HG03280 (cell line): ENCODE results near the gene CD177.
"Not testable (repeated sequence)": the region's sequence is repeated elsewhere in the genome, so short reads cannot be mapped to it uniquely, and the experiment has no call there.

ENCODE experiments used
- ATAC-seq: cut with Tn5 transposase; IDR thresholded peaks from one replicate; pipeline ENCODE4 v1.9.1; 2021; ENCODE audit warnings: mild to moderate bottlenecking, moderate library complexity; ENCODE audit not compliant: unreplicated experiment

Gene CD177

DNA sequence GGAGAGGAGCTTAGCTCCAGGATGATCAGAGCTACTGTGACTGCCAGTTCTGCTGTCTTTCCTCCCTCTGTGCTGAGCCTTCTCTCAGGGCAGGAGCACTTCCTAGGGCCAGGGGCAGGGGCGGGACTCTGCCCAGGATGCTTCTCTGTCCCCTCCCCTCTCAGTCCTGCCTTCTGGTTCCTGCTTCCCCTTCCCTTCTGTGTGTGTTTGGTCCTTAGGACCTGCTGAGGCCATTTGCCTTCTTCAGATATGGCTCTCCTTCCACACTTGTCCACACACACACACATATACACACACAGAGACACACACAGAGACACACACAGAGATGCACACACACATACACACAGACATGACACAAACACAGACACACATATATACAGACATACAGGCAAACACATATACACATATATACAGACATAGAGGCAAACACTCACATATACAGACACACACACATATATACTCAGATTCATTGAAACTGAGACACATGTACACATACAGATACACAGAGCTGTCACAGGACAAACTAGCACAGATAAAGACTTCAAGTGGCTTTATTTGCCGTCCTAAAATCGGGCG, 22.0 kb upstream of the CD177 start:
- no peak for ATAC-seq

DNA sequence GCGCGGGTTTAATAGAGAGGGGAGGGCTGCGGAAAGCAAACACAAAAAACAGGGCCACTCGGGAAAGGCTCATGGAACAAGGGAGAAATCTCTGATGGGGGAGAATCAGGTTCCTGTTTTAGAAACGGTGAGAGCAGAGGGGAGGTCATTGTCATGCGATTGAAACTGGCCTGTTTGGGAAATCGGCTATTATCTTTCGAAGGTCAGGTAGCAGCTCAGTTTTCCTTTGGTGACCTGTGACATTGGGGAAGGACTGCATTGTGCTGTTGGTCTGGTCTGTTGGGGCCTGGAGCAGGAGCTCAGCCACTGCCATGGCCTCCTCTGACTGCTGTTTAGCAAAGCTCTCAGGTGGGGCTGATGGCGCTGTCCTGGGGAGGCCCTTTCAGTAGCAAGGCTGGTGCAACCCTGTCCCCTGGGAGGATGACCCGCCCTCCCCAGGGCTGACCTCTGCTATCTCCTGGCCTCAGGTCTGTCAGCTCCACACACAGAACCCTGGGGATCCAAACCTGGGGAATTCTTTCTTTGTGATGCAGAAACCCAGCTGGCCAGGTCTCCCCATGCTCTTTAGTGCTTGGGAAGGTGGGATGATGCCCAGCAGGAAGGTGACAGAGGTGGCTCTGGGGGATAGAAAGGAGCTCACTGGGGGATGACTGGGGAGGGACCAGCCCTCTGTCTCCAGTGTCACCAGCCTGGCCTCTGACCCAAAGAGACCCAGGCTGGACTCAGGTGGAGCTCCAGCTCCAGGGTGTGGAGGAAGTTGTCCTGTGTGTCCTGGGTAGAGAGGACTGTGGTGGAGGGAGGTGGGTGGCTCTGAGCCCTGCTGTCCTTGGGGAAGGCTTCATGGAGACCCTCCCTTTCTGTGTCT, 21.2 kb upstream of the CD177 start:
- no peak for ATAC-seq

DNA sequence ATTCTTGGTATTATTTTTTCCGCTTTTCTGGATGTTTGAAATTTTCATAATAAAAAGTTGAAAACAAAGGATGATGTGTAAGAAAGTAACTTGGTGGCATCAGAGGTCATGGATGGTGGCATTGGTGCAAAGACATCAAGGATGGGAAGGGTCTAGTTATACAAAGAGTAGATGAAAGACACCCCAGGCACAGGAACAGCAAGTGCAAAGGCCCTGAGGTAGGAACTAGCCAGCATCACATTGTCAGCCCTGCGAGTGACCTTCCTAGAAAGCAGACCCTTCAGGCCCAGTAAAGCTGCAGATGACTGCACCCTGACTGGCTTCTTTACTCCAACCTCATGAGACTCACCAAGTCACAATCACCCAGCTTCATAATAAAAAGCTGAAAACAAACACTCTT, 17.0 kb upstream of the CD177 start:
- ATAC-seq, result not testable (repeated sequence)

DNA sequence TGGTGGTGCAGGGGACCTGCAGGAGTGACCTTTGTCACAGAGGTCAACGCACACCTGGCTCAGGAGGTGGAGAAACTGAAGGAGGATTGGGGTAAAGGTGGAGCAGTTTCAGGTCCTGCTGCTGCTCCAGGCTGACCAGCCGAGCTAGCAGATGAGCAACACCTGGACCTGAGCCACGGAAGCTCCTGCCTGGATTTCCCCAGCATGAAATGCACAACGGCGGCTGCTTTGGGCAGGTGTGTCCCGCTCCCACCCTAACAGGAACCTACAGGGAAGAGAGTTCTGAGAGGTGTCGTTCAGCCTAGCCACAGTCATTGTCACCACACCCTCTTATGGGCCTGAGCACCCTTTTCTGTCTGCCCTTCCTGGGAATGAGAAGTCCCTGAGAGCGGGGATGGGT, 15.7 kb upstream of the CD177 start:
- ATAC-seq, result no peak

DNA sequence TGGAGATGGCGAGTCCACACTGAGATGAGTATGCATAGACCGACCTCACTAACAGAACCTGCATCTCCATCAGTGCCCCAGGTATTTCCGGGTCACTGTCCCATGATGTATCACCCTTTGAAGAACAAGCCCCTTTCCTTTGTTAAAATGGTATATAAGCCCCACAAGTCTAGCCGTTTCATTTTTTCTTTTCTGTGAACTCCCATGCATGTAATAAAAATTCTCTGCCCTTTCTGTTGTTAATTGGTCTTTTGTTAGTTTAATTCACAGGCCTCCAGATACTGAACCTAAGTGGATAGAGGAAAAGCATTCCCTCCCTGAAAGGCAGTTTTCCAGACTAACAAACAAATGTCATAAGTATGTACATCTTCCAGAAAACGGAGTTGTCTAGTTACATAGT, 15.0 kb upstream of the CD177 start:
- ATAC-seq, result no peak

DNA sequence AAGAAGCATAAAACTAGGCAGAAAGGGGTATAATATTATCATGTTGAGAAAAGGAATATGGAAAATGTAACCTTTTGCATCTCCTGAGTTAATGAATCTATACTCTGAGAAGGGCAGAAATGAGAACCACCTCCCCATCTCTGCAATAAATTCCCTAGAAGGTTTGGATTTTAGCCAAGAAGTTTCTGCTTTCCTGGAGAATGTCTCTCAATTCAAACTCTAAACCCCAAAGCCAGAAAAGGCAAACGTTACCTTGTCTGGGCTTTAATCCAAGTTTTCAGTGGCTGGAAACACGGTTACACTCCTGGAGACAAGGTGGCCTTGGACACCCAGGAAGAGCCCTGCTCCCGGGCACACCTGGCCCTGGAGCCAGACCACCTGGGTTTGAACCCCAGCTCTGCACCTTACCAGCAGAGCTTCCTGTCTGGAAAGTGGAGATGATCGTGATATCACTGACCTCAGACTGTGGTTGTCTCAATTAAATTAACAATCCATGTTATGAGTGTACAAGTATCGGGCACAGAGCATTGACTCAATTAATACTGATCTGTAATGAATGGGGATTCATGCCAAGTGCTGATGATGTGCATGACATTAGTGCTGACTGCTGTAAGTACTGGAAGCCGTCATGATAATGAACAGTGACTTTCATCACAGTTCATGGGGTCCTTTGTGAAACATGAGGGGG, 14.1 kb upstream of the CD177 start:
- ATAC-seq, result not testable (repeated sequence)

DNA sequence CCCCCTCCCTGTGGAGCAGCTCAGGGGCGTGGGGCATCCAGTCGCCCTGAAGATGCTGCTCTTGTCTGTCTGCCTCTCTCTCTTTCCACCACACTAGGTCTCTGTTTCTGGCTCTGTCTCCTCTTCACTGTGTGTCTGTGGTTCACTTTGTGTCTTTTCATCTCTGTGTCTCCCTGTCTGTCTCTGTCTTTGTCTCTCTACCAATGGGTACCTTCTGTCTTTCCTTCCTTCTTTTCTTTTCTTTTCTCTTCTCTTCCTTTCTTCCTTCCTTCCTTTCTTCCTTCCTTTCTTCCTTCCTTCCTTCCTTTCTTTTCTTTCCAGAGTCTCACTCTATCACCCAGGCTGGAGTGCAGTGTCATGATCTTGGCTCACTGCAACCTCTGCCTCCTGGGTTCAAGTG, 13.4 kb upstream of the CD177 start:
- ATAC-seq, result not testable (repeated sequence)

DNA sequence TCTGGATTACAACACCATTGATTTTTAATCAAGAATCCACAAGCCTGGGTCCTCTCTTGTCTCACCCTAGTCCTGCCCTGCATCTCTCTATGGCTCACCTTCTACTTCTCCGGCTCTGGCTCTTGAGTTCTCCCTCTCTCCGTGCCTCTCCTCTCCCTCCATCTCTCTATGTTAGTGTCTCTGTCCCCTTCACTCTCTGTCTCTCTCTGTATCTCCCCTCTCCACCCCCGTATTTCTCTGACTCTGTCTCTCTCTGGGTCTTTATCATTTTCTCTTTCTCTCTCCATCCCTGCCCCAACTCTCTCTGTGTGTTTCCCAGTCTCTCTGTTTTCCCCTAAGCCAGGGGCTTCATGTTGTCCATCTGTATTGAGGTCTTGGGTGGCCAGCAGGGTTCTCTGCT, 12.4 kb upstream of the CD177 start:
- ATAC-seq, result not testable (repeated sequence)

DNA sequence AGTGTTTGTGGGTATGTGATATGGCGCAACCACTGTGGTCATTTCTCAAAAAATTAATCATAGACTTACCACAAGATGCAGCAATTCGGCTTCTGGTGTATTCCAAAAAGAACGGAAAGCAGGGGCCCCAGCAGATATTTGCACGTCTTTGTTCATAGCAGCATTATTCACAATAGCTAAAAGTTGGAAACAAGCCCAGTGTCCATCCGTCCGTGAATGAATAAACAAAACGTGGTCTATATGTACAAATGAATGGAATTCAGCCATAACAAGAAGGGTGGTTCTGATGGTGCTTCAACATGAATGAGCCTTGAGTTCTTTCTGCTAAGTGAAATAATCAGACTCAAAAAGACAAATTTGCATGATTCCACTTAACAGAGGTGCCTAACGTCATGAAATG, 11.4 kb upstream of the CD177 start:
- ATAC-seq, result not testable (repeated sequence)

DNA sequence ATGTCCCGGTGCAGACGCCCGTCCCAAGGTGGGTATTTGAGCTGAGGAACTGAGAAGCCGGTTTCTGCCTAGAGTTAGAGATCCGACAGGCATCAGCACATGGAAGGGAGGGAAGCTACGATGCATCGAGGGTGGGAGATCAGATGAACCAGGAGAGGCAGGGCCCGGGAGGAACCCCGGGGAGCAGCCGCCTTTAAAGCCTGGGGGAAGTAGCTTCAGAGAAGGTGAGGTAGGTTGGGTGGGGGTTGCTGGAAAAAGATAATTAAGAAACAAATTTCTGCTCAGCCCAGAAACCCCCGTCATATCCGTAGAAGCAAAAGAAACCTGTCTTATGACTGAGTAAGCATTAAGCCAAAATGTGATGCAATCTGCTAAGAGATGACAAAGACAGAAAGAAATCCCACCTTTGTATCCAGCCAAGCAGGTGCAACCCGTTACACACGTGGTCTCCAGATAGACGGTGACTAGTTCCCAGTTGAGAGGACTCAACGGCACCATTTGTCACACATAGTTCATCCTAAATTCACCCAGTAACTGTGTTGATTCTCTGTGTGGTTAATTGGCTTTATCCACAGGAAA, 9.1 kb upstream of the CD177 start:
- ATAC-seq, result not testable (repeated sequence)

DNA sequence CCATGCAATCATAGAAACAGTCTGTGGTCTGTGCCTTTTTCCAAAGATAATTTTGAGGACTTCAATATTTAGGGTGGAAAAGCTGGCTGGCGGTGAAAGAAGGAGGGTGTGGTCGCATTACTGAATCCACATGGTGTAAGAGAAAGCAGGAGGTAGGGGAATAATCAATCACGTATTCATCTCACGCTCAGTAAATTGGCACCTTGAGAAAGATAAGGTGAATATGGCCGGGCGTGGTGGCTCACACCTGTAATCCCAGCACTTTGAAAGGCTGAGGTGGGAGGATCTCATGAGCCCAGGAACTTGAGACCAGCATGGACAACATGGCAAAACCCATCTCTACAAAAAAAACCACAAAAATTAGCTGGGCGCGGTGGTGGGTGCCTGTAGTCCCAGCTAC, 3.7 kb upstream of the CD177 start:
- ATAC-seq, result not testable (repeated sequence)

DNA sequence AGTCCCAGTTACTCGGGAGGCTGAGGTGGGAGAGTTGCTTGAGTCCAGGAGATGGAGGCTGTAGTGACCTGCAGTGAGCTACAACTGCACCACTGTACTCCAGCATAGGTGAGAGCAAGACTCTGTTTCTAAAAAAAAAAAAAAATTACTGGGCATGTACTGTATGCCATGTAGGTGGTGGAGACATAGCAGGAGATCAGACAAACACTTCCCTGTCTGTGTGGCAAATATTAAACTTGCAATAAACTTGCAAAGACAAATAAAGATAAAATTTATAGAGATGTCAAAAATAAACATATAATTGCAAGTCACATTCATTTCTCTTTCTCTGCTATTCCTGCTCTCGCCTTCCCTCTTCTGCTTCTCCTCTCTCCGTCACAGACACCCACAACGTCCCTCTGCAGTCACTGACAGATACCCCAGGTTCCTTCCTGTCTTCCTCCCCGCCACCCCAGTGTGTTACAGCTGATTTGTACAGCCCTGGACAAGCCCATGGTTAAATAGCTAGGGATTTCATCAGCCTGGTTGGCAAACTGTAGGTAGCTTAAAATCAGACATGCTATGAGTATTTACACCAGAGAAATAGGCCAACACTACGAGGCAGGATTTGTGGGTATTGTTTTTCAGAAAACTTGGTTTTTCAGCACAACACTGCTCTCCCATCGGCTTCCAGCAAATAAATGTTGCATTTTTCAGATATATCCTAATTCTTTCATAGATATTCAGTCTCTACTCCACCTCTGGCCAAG, 1.3 kb upstream of the CD177 start:
- no peak for ATAC-seq

DNA sequence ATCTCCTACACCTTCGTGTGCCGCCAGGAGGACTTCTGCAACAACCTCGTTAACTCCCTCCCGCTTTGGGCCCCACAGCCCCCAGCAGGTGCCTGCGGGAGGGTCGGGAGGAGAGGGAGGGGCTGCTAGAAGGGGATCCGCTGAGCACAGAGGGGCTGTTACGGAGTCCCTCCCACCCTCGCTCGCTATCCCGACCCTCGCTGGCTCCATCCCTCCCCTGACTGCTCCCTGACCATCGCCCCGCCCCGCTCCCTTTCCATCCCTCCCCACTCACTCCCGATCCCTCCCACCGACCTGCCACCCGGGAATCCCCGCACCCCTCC, 780 bp downstream of the CD177 start:
- no peak for ATAC-seq

DNA sequence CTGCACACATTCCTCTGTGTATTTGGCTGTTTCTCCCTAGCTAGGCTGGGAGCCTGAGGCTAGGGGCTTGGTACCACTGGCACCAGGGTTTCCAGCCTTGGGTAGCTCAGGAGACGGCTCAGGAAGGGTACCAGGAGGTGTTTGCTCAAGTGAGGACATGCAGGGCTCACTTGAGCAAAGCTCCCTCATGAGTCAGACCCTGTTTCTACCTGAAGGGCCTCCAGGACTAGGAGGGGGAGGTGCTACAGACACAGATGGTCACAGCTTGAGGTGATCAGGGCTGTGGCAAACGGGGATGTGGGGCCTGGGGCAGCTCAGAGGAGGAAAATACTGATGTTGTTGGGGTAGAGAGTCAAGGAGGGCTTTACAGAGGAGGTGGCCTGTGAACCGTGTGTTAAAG, 3.3 kb downstream of the CD177 start:
- not testable (repeated sequence) for ATAC-seq

DNA sequence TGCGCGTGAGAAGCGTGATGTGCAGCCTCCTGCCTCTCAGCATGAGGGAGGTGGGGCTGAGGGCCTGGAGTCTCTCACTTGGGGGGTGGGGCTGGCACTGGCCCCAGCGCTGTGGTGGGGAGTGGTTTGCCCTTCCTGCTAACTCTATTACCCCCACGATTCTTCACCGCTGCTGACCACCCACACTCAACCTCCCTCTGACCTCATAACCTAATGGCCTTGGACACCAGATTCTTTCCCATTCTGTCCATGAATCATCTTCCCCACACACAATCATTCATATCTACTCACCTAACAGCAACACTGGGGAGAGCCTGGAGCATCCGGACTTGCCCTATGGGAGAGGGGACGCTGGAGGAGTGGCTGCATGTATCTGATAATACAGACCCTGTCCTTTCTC, 8.7 kb downstream of the CD177 start:
- no peak for ATAC-seq

DNA sequence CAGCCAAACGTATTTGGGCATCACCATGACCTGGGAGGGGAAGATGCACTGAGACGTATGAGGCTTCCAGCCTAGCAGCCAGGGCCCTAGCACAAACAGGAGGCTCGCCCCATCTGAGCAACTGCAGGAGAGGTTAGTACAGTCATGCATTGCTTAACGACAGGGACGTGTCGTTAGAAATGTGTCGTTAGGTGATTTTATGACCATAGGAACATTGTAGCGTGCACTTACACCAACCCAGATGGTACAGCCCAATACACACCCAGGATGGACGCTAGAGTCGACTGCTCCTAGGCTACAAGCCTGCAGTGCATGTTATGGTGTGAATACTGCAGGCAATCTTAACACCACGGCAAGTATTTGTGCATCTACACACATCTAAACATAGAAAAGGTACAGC, 9.3 kb downstream of the CD177 start:
- ATAC-seq, result no peak

DNA sequence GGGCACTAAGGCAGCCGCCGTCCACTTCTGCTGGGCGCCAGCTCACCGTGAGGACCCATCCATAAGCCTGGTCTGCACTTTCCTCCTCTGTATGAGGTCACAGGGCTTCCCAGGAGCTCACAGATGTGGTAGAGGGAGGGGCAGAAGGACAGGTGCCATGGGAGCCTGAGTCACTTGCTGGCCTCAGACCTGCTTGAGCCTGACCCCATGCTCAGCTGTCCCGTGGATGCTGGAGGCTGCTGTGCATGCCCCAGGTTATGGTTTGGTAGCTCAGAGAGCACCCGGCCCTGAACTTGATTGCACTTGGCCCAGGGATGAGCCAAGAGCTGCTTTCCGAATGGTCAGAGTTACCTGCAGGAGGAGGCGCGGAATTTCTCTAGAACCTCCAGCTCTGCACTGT, 12.2 kb downstream of the CD177 start:
- ATAC-seq, result not testable (repeated sequence)

DNA sequence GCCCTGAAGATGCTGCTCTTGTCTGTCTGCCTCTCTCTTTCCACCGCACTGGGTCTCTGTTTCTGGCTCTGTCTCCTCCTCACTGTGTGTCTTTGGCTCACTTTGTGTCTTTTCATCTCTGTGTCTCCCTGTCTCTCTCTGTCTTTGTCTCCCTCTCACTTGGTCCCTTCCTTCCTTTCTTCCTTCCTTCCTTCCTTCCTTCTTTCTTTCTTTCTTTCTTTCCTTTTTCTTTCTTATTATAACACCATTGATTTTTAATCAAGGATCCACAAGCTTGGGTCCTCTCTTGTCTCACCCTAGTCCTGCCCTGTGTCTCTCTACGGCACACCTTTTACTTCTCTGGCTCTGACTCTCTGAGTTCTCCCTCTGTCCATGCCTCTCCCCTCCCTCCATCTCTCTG, 14.3 kb downstream of the CD177 start:
- ATAC-seq, result no peak

DNA sequence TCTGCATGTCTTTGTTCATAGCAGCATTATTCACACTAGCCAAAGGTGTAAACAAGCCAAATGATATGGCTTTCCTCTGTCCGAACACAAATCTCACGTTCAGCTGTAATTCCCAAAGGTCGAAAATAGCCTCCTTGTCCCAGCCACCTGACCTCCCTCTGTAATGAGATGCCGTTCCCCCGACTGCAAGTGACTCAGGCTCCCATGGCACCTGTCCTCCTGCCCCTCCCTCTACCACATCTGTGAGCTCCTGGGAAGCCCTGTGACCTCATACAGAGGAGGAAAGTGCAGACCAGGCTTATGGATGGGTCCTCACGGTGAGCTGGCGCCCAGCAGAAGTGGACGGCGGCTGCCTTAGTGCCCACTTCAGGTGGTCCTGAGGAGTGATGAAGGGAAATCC, 15.4 kb downstream of the CD177 start:
- ATAC-seq, result not testable (repeated sequence)

DNA sequence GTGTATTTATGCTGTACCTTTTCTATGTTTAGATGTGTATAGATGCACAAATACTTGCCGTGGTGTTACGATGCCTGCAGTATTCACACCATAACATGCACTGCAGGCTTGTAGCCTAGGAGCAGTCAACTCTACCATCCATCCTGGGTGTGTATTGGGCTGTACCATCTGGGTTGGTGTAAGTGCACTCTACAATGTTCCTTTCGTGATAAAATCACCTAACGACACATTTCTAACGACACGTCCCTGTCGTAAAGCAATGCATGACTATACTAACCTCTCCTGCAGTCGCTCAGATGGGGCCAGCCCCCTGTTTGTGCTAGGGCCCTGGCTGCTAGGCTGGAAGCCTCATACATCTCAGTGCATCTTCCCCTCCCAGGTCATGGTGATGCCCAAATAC, 18.4 kb downstream of the CD177 start:
- ATAC-seq, result no peak

DNA sequence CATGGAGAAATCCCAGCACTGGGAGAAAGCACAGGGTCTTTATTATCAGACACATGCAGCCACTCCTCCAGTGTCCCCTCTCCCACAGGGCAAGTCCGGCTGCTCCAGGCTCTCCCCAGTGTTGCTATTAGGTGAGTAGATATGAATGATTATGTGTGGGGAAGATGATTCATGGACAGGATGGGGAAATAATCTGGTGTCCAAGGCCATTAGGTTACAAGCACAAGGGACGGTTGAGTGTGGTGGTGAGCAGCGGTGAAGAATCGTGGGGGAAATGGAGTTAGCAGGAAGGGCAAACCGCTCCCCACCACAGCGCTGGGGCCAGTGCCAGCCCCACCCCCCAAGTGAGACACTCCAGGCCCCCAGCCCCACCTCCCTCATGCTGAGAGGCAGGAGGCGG, 19.0 kb downstream of the CD177 start:
- no peak for ATAC-seq
